Thyroid gland (tissue), 4 donors: ENCODE results near the gene PRKCA.

Experiments
- CTCF ChIP-seq, 6 experiments: fragments of 200-600 bp in 3 of 6; fragments of 450-650 bp in 3 of 6; sonication (generic) in 3 of 6; IDR thresholded peaks; one replicate each; pipeline ENCODE4 v1.5.1; 2016 to 2019; ENCODE audit warnings: antibody characterized with exemption in 6 of 6, mild to moderate bottlenecking in 2 of 6, inconsistent platforms in 1 of 6, moderate library complexity in 1 of 6
- POLR2A ChIP-seq, 2 donors: fragments of 450-650 bp; IDR thresholded peaks; one replicate each; pipeline ENCODE4 v1.6.1; 2017; ENCODE audit warnings: antibody characterized with exemption in 2 of 2, mild to moderate bottlenecking in 2 of 2, moderate library complexity in 1 of 2

GRCh38 chr17:66764506-66764905, 462.1 kb downstream of the PRKCA start:
- no peak for TF ChIP-seq CTCF (IDR thresholded peaks at IDR 0.05)
- no peak for TF ChIP-seq POLR2A (IDR thresholded peaks at IDR 0.05)
